ENCODE results near the gene NPTN.
"Not testable (repeated sequence)": the region's sequence is repeated elsewhere in the genome, so short reads cannot be mapped to it uniquely, and the experiment has no call there.

The NPTN gene

GRCh38 chr15:73677146-73677607 is 44.0 kb upstream of the NPTN start:
- no peak for DNase-seq (ENCODE audit: insufficient read length, low spot score)
- peak; percentile 78 for FAIRE-seq
- TF ChIP-seq POLR2AphosphoS5 (IDR thresholded peaks at IDR 0.05; ENCODE audit: low read depth, low read length): no peak
- no peak for TF ChIP-seq SPI1 (IDR thresholded peaks at IDR 0.05; ENCODE audit: low read depth, low read length)
- TF ChIP-seq PAX5 (IDR thresholded peaks at IDR 0.05; ENCODE audit: insufficient read depth, low read length, severe bottlenecking): no peak
- TF ChIP-seq POLR2A (IDR thresholded peaks at IDR 0.05; ENCODE audit: low read depth, low read length): no peak
- no peak for TF ChIP-seq TAF1 (IDR thresholded peaks at IDR 0.05; ENCODE audit: low read depth, low read length)
- no peak for TF ChIP-seq POU2F2 (IDR thresholded peaks at IDR 0.05; ENCODE audit: low read depth, low read length)

- TF ChIP-seq PAX5 (IDR thresholded peaks at IDR 0.05; ENCODE audit: insufficient read depth, low read length, severe bottlenecking) (no peak), TAF1 (IDR thresholded peaks at IDR 0.05; ENCODE audit: low read depth, low read length) (no peak), POLR2A (IDR thresholded peaks at IDR 0.05; ENCODE audit: low read depth, low read length) (no peak), POU2F2 (IDR thresholded peaks at IDR 0.05; ENCODE audit: low read depth, low read length) (no peak), SPI1 (IDR thresholded peaks at IDR 0.05; ENCODE audit: low read depth, low read length) (no peak), POLR2AphosphoS5 (IDR thresholded peaks at IDR 0.05; ENCODE audit: low read depth, low read length) (no peak)
- FAIRE-seq (no peak), DNase-seq (ENCODE audit: insufficient read length, low spot score) (no peak)
Measured at GRCh38 chr15:73674587-73674986, 41.4 kb upstream of the NPTN start.

- FAIRE-seq (no peak), DNase-seq (ENCODE audit: insufficient read length, low spot score) (no peak)
- TF ChIP-seq POLR2AphosphoS5 (IDR thresholded peaks at IDR 0.05; ENCODE audit: low read depth, low read length) (no peak), TAF1 (IDR thresholded peaks at IDR 0.05; ENCODE audit: low read depth, low read length) (no peak), PAX5 (IDR thresholded peaks at IDR 0.05; ENCODE audit: insufficient read depth, low read length, severe bottlenecking) (no peak), POLR2A (IDR thresholded peaks at IDR 0.05; ENCODE audit: low read depth, low read length) (no peak), POU2F2 (IDR thresholded peaks at IDR 0.05; ENCODE audit: low read depth, low read length) (no peak), SPI1 (IDR thresholded peaks at IDR 0.05; ENCODE audit: low read depth, low read length) (no peak)
Measured at GRCh38 chr15:73660455-73660854, 27.3 kb upstream of the NPTN start.

- no peak for TF ChIP-seq POU2F2 (IDR thresholded peaks at IDR 0.05; ENCODE audit: low read depth, low read length)
- TF ChIP-seq POLR2AphosphoS5 (IDR thresholded peaks at IDR 0.05; ENCODE audit: low read depth, low read length): no peak
- no peak for TF ChIP-seq POLR2A (IDR thresholded peaks at IDR 0.05; ENCODE audit: low read depth, low read length)
- TF ChIP-seq TAF1 (IDR thresholded peaks at IDR 0.05; ENCODE audit: low read depth, low read length): no peak
- no peak for TF ChIP-seq PAX5 (IDR thresholded peaks at IDR 0.05; ENCODE audit: insufficient read depth, low read length, severe bottlenecking)
- no peak for TF ChIP-seq SPI1 (IDR thresholded peaks at IDR 0.05; ENCODE audit: low read depth, low read length)
- DNase-seq (ENCODE audit: insufficient read length, low spot score) (no peak), FAIRE-seq (no peak)
Measured at GRCh38 chr15:73658645-73659044, 25.5 kb upstream of the NPTN start.

- no peak for TF ChIP-seq POLR2AphosphoS5 (IDR thresholded peaks at IDR 0.05; ENCODE audit: low read depth, low read length)
- no peak for TF ChIP-seq POLR2A (IDR thresholded peaks at IDR 0.05; ENCODE audit: low read depth, low read length)
- no peak for TF ChIP-seq TAF1 (IDR thresholded peaks at IDR 0.05; ENCODE audit: low read depth, low read length)
- TF ChIP-seq PAX5 (IDR thresholded peaks at IDR 0.05; ENCODE audit: insufficient read depth, low read length, severe bottlenecking): no peak
- TF ChIP-seq SPI1 (IDR thresholded peaks at IDR 0.05; ENCODE audit: low read depth, low read length): no peak
- TF ChIP-seq POU2F2 (IDR thresholded peaks at IDR 0.05; ENCODE audit: low read depth, low read length): no peak
- FAIRE-seq (no peak), DNase-seq (ENCODE audit: insufficient read length, low spot score) (no peak)
Measured at GRCh38 chr15:73655724-73656123, 22.5 kb upstream of the NPTN start.

- FAIRE-seq (no peak), DNase-seq (ENCODE audit: insufficient read length, low spot score) (no peak)
- TF ChIP-seq SPI1 (IDR thresholded peaks at IDR 0.05; ENCODE audit: low read depth, low read length) (no peak), PAX5 (IDR thresholded peaks at IDR 0.05; ENCODE audit: insufficient read depth, low read length, severe bottlenecking) (no peak), TAF1 (IDR thresholded peaks at IDR 0.05; ENCODE audit: low read depth, low read length) (no peak), POLR2AphosphoS5 (IDR thresholded peaks at IDR 0.05; ENCODE audit: low read depth, low read length) (no peak), POU2F2 (IDR thresholded peaks at IDR 0.05; ENCODE audit: low read depth, low read length) (no peak), POLR2A (IDR thresholded peaks at IDR 0.05; ENCODE audit: low read depth, low read length) (no peak)
Measured at GRCh38 chr15:73654659-73655058, 21.5 kb upstream of the NPTN start.

- DNase-seq (ENCODE audit: insufficient read length, low spot score): no peak
- FAIRE-seq: no peak
Measured at GRCh38 chr15:73650416-73651126, 17.4 kb upstream of the NPTN start.

GRCh38 chr15:73648014-73648295 is 14.8 kb upstream of the NPTN start:
- FAIRE-seq: no peak
- no peak for TF ChIP-seq SPI1 (IDR thresholded peaks at IDR 0.05; ENCODE audit: low read depth, low read length)
- TF ChIP-seq POLR2AphosphoS5 (IDR thresholded peaks at IDR 0.05; ENCODE audit: low read depth, low read length): no peak
- TF ChIP-seq POLR2A (IDR thresholded peaks at IDR 0.05; ENCODE audit: low read depth, low read length): no peak
- TF ChIP-seq PAX5 (IDR thresholded peaks at IDR 0.05; ENCODE audit: insufficient read depth, low read length, severe bottlenecking): no peak
- no peak for TF ChIP-seq TAF1 (IDR thresholded peaks at IDR 0.05; ENCODE audit: low read depth, low read length)
- TF ChIP-seq POU2F2 (IDR thresholded peaks at IDR 0.05; ENCODE audit: low read depth, low read length): no peak
- DNase-seq (ENCODE audit: insufficient read length, low spot score): no peak

More at GRCh38 chr15:73650416-73651126, 17.4 kb upstream of the NPTN start:
- TF ChIP-seq POU2F2 (IDR thresholded peaks at IDR 0.05; ENCODE audit: low read depth, low read length) (no peak), TAF1 (IDR thresholded peaks at IDR 0.05; ENCODE audit: low read depth, low read length) (no peak), POLR2A (IDR thresholded peaks at IDR 0.05; ENCODE audit: low read depth, low read length) (no peak), PAX5 (IDR thresholded peaks at IDR 0.05; ENCODE audit: insufficient read depth, low read length, severe bottlenecking) (no peak), POLR2AphosphoS5 (IDR thresholded peaks at IDR 0.05; ENCODE audit: low read depth, low read length) (no peak), SPI1 (IDR thresholded peaks at IDR 0.05; ENCODE audit: low read depth, low read length) (no peak)

- DNase-seq (ENCODE audit: insufficient read length, low spot score): no peak
- no peak for TF ChIP-seq TAF1 (IDR thresholded peaks at IDR 0.05; ENCODE audit: low read depth, low read length)
- no peak for TF ChIP-seq POLR2AphosphoS5 (IDR thresholded peaks at IDR 0.05; ENCODE audit: low read depth, low read length)
- no peak for TF ChIP-seq PAX5 (IDR thresholded peaks at IDR 0.05; ENCODE audit: insufficient read depth, low read length, severe bottlenecking)
- no peak for TF ChIP-seq POU2F2 (IDR thresholded peaks at IDR 0.05; ENCODE audit: low read depth, low read length)
- no peak for TF ChIP-seq POLR2A (IDR thresholded peaks at IDR 0.05; ENCODE audit: low read depth, low read length)
- TF ChIP-seq SPI1 (IDR thresholded peaks at IDR 0.05; ENCODE audit: low read depth, low read length): no peak
- FAIRE-seq: no peak
Measured at GRCh38 chr15:73647259-73648013, 14.2 kb upstream of the NPTN start.

GRCh38 chr15:73639464-73639863 is 6.3 kb upstream of the NPTN start:
- not testable (repeated sequence) for FAIRE-seq; DNase-seq (ENCODE audit: insufficient read length, low spot score)

Data from GM12891 (cell line).